Kidney glomerular epithelial cell (primary cell): ENCODE data around the gene DNM2.

Source experiments
- DNase-seq: peaks from one replicate; lab custom pipeline; 2025; lab: John Stamatoyannopoulos, UW

Gene DNM2

DNA sequence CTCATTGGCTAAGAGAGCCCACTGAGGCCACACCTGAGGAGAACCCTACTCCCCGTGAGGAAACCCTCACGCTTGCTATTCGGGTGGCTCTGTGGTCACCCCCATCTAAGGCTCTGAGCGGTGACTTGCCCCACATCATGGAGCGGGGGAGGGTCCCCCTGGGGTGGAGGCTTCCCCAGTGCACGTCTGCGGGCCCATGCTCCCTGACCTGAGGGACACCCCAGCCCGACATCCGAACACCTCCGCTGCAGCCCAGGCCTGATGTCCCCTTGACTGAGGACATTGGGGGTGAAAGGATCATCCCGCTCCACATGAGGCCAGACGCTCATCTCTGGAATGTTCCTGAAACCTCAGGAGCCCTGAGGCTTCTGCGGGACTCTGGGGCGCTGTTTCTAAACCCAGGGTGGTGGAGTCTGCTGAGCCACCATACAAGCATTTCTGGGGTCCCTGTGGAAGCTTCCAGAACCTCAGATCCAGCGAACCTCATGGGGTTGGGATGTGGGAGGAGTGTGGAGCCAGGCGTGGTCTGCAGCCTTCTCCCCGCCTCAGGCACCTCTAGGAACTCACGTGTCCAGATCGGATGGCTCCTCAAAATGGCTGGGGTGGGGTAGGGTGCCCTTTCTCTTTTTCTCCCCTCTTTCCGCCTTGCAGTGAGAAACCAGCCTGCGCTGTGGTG lies 98.2 kb downstream of the DNM2 start:
- DNase-seq = no peak

DNA sequence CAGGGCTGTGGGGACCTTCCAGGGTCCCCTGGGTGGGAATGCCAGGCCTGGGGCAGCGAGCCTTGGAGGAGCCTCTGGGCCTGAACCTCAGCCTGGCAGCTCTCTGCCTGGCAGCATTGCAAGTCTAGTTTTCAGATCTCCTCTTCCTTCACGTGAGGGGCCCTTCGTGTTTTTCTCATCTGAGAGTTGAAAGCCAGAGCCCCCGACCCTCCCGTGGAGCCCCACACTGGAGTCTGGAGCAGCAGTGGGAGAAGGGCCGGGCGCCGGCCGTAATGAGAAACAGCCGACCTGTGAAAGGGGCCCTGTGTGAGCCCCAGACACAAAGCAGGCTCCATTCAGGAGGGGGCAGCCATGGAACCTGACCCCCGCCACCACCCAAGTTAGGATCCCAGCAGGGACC lies 98.8 kb downstream of the DNM2 start:
- DNase-seq = no peak

DNA sequence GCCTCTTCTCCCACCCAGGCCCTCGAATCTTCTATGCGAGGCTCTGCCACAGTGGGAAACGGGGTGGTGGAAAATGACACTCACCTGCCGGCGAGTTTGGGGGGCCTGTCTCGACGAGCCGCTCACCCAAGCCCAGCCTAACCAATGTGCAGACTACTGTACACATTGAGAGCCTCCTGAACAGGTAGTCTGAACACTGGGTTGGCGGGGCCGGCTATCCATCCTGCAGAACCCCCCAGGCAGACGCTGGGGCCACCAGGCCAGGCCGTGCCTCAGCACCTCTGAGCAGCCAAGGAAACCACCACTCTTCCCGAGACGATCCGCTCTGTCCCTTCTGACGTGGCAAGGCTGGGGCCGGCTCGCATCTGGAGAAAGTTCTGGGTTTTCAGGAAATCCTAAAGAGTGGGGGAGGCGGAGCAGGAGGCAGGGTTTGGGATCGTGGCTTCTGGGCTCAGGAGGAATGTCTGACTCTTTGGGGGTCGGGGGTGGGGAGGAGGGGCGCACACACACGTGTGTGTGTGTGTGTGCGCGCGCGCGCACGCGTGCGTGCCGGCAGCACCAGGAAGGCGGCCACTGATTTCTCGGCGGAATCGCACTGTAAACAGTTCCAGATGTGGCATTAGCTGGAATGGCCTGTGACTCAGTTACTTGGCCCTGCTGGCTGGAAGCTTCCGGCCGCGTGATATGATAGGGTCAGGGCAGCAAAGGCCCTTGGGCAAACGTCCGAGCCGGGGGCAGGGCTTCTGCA lies 99.6 kb downstream of the DNM2 start:
- no peak for DNase-seq

DNA sequence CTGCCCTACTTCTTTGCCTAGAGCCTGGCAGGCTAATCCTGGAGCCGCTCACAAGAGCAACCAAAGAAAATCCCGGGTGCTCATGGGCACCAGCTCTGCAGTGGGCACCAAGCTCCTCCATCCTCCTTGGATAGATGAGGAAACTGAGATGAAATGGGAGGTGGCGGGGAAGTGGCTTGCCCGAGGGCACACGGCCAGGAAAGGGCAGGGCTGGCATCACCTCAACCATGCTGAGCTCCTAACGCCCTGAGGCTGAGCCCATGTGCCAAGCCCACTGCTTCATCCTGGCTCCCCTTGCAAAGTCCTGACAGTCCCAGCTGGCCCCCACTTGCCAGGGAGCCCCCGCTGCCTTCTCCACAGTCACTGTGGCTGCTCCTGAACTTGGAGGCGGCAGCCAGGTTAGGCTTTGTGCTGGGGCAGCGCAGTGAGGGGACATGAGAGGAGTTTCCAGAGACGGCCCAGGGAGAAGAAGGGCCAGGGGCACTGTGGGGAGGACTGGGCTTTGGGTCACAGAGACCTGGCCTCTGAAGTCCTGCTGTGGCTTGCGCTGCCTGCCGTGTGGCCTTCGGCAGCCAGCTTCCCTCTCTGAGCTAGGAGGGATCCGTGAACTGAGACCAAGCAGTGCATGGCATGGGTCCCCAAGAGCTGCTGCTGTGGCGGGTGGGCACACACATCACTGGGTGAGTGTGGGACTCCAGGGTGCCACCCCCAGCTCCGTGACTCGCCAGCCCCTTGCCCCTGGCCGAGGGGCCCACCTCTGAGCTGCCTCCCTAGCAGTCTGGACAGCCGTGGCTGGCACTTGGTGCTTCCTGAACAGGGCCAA lies 100.6 kb downstream of the DNM2 start:
- no peak for DNase-seq

DNA sequence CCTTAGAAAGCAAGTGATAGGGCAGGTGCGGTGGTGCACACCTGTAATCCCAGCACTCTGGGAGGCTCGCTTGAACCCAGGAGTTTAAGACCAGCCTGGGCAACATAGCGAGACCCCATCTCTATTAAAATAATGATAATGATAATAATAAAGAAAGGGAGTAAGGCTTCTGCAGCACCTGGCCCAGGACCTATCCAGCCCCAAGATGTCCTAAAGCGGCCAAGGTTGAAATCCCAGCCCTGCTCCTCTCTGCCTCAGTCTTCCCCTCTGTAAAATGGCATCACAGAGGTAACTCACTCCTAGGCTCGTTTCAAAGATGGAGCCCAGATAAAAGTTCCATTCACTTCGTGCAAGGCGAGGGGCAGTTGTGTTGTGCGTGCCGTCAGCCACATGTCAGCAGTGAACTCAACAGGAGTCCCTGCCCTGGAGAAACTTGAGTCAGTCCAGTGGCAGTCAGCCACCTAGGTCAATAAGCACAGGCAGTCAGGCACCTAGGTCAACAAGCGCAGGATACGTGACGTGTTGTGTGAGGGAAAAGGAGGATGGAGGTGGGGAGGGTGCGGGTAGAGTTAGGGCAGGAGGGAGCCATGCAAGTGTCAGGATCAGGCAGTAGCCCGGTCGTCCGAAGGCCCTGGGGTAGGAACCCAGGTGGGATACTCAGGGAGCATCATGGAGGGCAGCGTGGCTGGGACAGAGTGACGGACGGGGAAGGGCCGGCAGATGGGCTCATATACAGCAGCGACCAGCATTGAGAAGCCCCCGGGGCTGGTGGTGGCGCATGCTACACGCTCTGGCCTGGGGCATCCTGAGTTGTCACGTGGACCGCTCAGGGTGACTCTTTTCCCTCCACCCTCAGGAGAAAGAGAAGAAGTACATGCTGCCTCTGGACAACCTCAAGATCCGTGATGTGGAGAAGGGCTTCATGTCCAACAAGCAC lies 101.5 kb downstream of the DNM2 start:
- no peak for DNase-seq

DNA sequence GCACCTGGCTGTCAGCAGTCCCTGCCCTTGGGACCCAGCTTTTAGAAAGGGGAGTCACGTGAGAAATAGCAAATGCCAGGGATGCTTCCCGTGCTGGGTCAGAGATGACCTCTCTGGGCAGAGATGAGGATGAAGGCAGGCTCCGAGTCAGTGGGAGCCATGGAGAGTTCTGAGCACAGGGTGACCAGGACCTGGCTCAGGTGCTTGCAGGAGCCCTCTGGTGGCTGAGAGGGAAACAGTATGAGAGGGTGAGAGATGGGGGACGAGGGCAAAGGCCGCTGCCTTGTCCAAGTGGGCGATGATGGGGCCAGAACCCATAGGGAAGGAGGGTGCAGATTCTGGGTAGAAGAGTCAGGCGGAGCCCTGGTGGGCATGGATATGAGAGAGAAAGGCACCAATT lies 102.3 kb downstream of the DNM2 start:
- DNase-seq = no peak

DNA sequence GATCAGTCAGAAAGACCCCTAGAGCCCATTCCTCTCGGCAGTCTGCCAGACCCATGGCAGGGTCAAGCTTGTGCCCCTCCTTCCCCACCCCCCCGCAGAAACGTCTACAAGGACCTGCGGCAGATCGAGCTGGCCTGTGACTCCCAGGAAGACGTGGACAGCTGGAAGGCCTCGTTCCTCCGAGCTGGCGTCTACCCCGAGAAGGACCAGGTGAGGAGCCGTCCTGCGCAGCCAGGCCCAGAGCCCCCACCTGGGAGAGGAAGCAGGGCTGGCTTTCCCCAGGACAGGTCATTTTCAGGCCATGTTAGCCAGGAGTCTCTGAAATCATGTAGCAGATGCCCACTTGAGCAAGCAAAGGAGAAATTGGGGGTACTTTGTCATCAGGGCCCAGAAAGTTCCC lies 105.8 kb downstream of the DNM2 start:
- DNase-seq = no peak

DNA sequence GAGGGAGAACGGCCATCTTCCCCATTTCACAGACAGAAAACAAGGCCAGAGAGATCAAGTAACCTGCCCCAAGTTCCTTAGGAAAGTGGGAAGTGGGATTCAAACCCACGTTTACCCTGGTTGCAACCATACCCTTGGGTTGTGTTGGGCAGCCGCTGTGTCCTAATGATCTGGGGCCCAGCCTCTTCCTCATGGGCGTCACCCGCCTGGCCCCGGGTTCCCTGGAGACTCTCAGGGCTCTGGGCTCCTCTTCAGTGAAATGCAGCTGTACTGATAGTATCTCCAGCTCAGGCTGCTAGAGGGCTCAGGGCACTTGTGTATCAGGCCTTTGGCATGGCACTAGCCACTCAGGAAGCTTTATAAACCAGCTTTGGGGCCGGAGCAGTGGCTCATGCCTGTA lies 108.4 kb downstream of the DNM2 start:
- DNase-seq = no peak

DNA sequence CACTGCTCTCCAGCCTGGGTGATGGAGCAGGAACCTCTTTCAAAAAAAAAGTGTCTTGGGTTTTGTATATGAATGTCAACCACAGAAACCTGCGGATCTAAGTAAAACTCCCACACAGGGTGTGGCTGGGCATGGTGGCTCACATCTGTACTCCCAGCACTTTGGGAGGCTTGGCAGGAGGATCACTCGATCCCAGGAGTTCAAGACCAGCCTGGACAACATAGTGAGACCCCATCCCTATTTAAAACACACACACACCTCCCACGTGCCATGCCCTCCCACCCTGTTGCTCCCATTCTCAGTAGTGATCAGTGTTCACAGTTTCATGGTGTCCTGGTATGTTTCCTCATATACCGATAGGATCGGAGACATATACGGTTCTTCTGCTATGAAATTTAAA lies 109.0 kb downstream of the DNM2 start:
- no peak for DNase-seq

DNA sequence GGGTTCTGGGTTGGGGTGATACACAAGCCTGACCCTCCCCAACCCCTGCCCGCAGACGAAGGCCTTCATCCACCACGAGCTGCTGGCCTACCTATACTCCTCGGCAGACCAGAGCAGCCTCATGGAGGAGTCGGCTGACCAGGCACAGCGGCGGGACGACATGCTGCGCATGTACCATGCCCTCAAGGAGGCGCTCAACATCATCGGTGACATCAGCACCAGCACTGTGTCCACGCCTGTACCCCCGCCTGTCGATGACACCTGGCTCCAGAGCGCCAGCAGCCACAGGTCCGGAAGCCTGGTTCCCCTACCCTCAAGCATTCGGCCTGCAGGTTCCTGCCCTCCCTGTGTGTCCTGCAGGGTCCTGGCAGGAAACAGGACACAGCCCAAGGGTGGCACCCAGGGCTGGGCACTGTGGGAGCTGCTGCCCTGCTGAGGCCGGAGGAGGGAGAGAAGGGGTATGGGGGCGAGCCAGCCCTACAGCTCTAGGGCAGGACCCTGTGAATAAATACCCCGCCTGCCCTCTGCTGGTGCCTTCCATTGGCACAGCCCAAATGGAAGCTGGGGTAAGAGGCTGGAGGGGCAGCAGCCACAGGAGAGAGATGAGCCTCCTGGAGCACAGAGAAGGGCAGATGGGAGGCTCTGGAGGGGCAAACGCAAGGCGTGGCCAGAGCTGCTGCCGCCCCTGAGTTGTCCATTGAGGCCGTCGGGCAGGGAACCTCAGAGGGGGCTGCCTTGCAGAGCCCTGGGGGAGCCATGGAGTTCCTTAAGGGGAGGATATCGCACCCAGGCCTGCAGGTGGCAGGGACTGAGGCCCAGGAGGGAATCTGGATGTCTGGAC lies 111.3 kb downstream of the DNM2 start:
- no peak for DNase-seq

DNA sequence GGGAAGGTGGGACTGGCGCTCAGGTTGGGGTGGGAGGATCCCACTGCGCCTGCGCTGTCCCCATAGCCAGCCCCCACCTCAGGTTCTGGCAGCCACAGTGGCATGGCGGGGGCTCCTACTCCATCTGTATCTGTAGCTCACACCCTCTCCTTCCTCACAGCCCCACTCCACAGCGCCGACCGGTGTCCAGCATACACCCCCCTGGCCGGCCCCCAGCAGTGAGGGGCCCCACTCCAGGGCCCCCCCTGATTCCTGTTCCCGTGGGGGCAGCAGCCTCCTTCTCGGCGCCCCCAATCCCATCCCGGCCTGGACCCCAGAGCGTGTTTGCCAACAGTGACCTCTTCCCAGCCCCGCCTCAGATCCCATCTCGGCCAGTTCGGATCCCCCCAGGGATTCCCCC lies 112.1 kb downstream of the DNM2 start:
- DNase-seq = no peak

DNA sequence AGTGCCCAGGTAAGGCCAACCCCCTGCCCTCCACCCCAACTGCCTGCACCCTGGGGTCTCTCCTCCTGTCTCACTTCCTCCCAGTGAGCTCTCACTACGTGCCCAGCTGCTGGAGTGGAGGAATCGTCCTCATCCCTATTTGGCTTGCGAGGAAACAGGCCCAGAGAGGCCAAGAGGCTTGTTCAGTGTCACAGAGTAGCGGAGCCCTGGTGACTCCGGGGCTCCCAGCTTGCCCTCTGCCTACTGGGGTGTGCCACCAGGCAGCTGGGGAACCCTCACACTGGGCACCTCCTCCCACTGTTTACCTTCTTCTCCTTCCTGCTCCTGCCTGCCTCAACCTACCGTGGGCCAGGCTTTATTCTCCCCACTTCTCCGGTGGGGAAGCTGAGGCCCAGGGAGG lies 112.5 kb downstream of the DNM2 start:
- no peak for DNase-seq

DNA sequence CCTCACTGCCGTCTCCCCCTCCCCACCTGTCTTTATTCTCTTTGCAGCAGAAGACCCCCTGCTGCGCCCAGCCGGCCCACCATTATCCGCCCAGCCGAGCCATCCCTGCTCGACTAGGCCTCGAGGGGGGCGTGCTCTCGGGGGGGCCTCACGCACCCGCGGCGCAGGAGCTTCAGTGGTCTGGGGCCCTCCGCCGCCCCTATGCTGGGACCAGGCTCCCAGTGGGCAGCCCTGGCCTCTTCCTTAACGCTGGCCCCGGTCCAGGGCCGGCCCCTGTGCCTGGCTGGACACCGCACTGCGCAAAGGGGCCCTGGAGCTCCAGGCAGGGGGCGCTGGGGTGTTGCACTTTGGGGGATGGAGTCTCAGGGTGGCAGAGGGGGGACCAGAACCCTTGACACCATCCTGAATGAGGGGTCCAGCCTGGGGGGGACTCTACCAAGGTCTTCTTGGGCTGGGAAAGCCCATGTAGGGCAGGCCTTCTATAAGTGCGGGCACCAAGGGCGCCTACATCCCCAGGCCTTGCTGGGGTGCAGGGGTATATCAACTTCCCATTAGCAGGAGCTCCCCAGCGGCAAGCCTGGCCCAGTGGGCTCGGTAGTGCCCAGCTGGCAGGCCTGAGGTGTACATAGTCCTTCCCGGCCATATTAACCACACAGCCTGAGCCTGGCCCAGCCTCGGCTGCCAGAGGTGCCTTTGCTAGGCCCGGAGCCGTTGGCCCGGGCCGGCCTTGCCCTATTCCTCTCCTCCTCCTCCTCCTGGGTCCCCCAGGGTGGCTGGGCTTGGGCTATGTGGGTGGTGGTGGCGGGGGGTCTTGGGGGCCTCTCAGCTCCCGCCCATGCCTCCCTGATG lies 113.3 kb downstream of the DNM2 start:
- no peak for DNase-seq

DNA sequence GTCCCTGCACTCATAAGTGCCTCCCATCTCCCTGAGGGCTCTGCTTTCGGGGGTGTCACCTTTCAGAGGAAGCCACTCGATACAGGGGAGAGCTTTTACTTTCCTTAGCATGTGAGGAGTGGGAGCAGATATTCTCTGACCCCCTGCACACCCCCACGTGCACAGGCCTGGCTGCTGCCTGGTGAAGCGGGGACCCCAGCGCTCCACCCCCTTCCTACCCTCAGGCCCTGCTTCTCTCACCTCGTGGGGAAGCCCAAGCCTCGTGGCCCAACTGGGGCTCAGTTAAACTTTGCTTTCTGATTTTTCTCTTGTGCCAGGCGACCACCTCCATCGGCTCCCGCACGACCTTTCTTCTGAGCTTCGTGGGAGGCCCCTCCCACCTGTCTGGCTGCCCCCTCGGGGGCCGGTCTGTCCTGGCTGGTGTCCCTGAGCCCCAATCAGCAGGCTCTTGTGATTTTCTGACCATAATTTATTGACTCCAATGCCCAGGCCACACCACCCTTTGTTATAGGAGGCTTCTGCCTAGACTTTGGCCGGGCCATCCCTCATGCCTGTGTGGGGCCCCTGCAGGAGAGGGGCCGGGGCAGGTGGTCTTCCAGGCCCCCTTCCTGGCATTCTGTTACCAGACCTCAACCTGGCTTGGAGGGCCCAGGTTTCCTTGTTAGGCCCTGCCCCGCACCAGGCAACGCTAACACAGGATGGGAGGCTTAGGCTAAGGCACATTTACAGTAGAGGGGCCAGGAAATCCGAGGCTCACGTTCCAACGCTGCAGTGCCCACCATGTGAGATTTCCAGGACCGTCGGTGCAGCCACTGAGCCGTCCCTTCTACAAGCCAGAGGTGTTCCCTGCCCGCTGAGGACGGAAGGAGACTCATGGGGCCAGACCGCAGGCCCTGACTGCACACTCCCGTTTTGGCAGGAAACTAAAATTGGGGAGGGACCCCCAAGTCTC lies 114.4 kb downstream of the DNM2 start:
- DNase-seq = no peak

DNA sequence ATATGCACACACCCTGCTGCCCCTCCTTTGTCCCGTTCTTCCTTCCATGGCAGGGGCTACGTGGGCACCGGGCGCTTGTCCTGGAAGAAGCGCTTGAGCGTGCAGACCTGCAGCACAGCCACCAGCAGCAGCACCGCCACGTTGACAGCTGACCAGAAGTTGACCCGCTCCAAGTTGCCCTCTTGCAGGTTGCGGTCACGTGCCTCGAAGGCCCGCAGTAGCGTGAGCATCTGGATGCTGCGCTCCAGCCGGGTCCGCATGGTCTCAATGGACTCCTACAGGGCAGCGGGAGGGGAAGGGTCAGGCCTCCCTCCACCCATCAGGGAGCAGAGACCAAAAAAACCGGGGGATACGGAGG lies 115.0 kb downstream of the DNM2 start:
- DNase-seq = no peak

DNA sequence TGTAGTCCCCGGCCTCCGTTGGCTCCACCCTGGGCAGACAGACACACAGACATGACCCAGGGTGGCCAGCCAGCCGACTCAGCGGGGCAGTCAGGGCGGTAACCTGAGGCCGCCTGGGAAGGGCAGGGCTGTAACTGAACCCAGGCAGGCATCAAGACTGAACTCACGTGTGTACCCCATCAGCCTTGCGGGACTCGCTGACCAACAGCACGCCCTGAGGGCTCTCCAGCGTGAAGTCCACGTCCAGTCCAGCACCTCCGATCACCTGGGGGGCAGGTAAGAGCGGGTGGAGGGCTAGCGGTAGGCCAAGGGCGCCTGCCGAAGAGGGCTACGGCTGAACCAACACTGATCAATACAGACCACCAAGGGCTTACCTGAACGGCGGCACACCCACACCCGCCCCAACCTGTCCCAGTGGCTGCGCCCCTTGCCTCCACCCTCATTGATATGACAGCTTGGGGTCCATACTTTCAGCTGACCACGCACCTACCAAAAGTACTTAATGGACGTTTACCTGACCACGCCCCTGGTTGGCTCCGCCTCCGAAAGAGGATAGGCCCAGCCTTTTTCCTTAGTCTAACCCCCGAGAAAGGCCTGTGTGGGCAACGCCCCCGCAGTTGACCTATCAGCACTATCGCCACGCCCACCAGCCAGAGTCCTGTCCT lies 117.3 kb downstream of the DNM2 start:
- no peak for DNase-seq

DNA sequence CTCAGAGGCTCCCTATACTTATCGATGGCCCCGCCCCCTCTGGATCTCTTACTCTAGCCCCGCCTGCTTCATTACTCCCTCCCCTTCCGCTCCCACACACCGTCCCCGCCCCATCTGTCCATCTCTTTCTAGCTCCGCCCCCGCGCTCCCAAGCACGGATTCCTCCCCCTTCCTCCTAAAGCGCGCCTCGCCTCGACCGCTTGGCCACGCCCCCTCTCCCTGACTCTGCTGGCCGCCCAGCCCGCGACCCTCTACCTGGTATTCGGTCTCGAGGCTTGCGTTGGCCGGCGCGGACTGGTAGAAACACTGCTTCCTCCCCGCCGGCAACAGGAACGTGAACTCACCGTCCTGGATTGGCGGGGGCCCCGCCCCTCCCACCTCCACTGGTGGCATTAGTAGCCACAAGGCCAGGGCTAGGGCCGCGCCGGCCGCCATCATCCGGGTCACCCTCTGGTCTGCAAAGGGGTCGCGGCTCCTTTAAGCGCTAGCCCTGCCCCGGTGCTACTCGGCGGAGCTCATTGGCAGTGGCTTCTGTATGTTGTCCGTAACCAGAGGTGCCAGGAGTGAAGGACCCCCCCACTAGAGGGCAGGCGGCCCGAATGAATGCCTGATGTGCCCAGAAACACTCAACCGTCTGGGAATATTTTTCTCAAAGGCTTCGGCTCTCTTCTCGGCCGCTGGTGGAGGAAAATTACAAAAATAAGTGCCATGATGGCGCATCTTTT lies 118.0 kb downstream of the DNM2 start, which contains the start of gene TMED1:
Gene TMED1 (minus strand): TSS at position 459 of the 725 bp plus-strand sequence. CDS start 21 bp downstream, at position 438.
- peak; percentile 100 for DNase-seq
